CD4-positive, alpha-beta T cell treated with Interleukin-1 beta for 1 hour (primary cell): ENCODE results near the gene FAM83E.

Source experiments
- DNase-seq, 2 donors: peaks; one replicate each; pipeline ENCODE4 v3.0.0-alpha.2; 2020 to 2022

Gene FAM83E

GRCh38 chr19:48627865-48628314 lies 13.0 kb upstream of the FAM83E start:
- DNase-seq = no peak

GRCh38 chr19:48627201-48627864 lies 12.5 kb upstream of the FAM83E start:
- DNase-seq = no peak

- no peak for DNase-seq
These were observed 11.0 kb upstream of the FAM83E start for GRCh38 chr19:48625891-48626327.

GRCh38 chr19:48624791-48625723 lies 10.2 kb upstream of the FAM83E start:
- no peak for DNase-seq

- peak; percentile 97 to 98 for DNase-seq
These were observed 9.3 kb upstream of the FAM83E start for GRCh38 chr19:48624067-48624594.

DNA sequence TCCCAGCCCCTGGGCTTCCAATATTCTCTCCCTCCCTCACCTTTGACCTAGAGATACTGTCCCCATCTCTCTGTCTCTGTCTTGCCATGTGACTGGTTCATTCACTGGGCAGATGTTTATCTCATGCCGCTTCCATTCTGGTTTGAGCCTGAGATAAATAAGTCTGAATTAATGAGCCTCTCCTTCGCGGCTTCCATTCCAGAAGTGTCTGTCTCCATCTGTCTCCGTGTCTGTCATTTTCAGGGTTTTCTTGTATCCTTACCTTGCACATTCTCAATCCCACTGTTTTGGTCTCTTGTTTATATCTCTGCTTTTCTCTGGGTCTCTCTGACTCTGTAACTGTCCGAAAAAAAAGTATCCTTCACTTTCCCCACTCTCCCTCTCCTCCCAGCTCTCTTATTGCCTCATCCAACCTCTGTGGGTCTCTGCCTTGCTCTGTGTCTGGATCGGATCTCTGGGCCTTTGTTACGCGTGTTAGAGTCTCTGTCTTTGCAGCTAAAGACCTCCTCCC lies 8.7 kb upstream of the FAM83E start:
- no peak for DNase-seq

GRCh38 chr19:48619692-48620585 lies 5.1 kb upstream of the FAM83E start:
- DNase-seq = no peak

- DNase-seq = peak; percentile 97 to 99
These were observed 4.2 kb upstream of the FAM83E start, which contains the start of the genes RPL18 and SPHK2 for GRCh38 chr19:48618916-48619691. TSS of gene RPL18 (minus strand) at chr19:48619178. CDS start at chr19:48619143, 35 bp downstream. TSS of gene SPHK2 (plus strand) at chr19:48619506. CDS start at chr19:48620515, 1,009 bp downstream.

- DNase-seq = no peak
These were observed 3.5 kb upstream of the FAM83E start for GRCh38 chr19:48618278-48618915.

DNA sequence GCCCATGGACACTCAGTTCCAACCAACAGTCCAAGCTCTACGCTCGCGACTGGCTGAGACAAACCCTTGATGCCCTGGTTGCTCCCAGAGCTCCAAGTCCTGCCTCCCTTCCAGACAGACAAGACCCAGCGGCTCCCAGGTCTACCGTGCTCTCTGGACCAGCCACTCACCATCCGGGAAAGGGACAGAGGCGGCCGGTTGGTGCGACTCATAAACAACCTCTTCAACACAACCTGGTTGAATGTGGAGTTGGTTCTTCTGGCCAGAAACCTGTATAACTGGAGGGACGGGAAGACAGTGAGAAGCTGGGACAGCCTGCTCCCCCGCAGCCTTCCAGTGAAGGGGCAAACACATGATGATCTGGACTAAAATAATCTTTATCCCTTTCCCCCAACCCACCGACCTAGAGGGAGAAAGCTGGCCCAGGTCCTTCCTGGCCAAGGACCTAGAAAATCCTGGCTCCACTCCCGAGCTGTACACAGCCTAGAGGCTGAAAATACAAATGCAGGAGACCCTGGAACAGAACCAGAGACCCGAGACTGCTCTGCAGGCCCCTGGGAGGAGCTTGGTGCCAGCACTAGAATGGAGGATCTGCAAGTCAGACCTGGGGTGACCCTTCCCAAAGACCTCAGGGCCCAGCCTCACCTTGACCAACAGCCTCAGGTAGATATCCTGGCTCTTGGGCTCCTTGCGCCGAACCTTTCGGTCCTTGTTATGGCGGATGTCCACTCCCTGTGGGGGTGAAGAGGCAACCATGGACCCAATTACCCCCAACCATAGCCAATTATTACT lies 2.5 kb upstream of the FAM83E start:
- no peak for DNase-seq

DNA sequence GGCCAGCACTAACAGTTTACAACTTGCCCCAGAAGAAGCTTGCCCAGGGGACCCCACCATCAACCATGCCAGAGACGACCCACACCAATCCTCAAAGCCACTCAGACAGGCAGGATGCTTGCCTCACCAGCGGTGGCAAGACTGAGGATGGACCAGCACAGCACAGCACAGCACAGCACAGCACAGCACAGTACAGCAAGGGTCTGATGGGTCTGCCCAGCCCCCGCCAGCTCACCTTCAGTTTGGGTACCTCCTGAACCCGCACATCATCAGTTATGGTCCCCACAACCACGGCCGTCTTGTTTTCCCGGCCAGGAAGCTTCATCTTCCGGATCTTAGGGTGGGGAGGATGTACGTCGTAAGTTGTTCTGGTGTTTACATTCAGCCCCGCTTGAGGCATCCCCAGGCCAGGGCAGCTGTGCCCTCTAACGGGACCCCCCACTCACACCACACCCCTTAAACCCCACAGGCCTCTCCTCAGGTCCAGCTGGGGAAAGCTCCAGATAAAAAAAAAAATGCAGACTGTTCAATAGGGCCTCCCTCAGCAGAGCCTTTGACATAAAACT lies 1.7 kb upstream of the FAM83E start:
- DNase-seq = no peak

- no peak for DNase-seq
These were observed 1.2 kb upstream of the FAM83E start for GRCh38 chr19:48616041-48616436.

- no peak for DNase-seq
These were observed 560 bp upstream of the FAM83E start for GRCh38 chr19:48615231-48616040.

DNA sequence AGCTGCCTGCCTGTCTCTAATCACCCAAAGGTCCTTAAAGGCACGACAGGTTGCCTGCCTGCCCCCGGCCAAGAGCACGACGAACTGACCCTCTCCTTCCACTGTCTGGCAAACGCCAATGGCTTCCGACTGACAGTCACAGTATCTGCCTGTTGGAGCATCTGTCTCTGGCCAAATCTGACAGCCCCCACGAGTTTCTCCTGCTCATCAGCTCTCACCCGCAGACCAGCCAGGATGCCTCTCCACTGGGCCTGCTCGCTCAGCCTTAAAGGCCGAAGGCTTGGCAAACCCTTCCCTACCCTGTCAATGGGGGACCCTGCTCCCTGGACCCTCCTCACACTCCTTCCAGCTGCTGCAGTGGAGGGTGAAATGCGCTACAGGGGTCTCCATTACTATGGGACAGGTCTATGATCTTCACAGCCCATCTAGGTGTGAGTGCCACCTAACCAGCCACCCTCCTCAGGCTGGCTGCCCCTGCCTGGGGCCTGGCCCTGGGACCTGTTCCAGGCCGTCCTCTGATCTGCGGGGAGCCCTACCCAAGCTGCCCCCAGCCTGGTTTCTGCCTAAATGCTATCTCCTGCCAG lies 932 bp downstream of the FAM83E start:
- no peak for DNase-seq

DNA sequence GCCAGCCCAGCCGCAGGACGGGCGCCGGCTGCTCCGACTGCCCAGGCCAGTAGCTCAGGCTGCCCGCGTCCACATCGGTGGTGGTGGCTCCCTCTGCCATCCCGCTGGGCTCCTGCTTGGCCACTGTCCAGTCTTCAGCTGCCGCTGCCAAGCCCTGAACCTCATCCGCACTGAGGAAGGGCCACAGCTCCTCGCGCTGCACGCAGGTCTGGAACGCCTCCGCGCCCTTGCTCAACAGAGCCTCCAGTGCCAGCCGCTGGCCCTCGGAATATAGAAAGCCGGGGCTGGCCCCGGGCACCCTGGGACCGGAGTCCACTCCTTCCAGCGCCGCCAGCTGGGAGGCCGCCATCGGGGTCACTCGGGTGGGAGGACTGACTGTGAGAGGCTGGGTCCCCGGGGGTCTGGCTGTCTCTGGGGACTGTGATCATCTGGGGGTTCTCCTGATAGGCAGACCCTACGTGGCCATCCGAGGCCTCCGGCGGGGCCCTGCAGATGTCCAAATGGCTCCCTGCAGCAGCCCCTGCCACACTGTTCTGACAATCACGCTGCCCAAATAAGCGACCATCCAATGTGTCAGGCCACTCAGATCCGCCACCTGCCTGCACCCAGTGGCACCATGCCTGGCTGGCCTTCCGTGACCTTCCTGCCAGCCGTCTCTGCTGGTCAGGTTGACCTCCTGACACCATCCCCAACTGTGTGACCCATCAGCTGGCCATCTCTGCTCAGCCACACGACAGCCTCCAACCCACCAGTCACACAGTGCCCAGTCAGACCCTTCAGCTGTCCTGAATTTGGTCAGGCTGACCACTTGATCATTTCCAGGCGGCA lies 1.6 kb downstream of the FAM83E start:
- DNase-seq = no peak

- no peak for DNase-seq
These were observed 3.0 kb downstream of the FAM83E start for GRCh38 chr19:48611872-48612271.

GRCh38 chr19:48609571-48610108 lies 5.2 kb downstream of the FAM83E start:
- DNase-seq = no peak
